ENCODE results near the gene ARHGAP21.

ARHGAP21 gene

GRCh38 chr10:24554036-24554435, 169.7 kb downstream of the ARHGAP21 start:
- H3K27ac ChIP-seq, result no peak overlapping the region
- no peak overlapping the region for H3K4me3 ChIP-seq

- Histone ChIP-seq H3K27ac (no peak overlapping the region), H3K4me3 (no peak overlapping the region)
Measured at GRCh38 chr10:24553051-24553612, 170.6 kb downstream of the ARHGAP21 start.

- no peak overlapping the region for H3K4me3 ChIP-seq
- no peak overlapping the region for H3K27ac ChIP-seq
Measured at GRCh38 chr10:24552346-24553016, 171.2 kb downstream of the ARHGAP21 start.

GRCh38 chr10:24551161-24551560, 172.5 kb downstream of the ARHGAP21 start:
- no peak overlapping the region for H3K27ac ChIP-seq
- H3K4me3 ChIP-seq, result no peak overlapping the region

DNA sequence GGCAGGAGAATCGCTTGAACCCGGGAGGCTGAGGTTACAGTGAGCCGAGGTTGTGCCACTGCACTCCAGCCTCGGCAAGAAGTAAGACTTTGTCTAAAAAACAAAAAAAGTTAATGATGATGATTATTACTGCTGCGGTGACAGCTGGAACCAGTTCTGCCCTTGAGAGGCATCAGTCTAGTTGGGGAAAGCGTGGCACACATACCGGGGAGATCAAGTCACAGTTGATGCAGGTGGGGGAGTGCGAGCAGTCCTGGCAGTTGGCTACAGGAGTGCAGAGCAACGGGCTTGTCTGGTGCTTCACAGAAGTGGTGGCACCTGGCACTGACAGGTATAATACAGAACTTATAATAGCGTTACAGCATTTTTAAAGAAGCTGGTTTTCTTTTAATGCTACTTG, 173.0 kb downstream of the ARHGAP21 start:
- Histone ChIP-seq H3K4me3 (no peak overlapping the region), H3K27ac (no peak overlapping the region)

- H3K27ac ChIP-seq, result no peak overlapping the region
- H3K4me3 ChIP-seq, result no peak overlapping the region
Measured at GRCh38 chr10:24545585-24545984, 178.1 kb downstream of the ARHGAP21 start.

DNA sequence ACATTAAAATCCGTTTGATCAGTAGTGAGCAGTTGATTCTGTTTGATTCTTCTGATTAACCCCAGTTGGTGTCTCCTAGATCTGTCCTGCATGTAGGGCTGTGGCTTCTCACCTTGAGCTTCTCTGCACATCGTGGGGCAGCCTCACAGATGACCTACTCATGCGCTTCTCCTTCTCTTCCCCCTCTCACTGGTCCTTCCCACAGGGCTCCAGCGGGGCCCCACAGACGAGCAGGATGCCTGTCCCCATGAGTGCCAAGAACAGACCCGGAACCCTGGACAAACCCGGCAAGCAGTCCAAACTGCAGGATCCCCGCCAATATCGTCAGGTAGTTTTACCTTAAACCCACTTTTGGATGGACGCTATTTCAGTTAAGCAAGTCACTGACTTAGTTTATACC, 178.9 kb downstream of the ARHGAP21 start:
- H3K27ac ChIP-seq, result no peak overlapping the region
- H3K4me3 ChIP-seq, result no peak overlapping the region

- no peak overlapping the region for H3K4me3 ChIP-seq
- no peak overlapping the region for H3K27ac ChIP-seq
Measured at GRCh38 chr10:24542314-24543270, 181.1 kb downstream of the ARHGAP21 start.

DNA sequence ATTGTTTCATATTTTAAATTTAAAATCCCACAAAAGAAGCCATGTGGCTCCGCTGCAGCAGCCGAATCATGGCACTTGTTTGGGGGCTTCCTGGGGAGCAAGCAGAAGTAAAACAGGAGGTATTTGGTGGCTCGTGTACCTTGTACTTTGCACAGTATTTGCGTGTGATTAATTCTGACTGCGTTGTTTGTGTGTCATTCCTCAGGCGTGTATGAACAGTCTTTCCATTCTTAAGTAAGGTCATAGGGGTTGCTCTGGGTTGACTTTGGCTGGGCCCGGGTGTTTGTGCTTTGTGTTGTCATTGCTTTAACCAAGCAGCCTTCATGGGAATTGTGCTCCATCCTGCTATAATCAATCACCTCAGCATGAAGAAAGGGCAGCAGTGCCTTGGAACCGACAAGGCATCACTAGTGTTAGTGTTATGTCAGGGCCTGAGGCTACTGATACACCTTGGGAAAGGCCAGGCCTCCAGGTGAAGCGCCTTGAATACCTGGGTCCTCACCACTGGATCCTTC, 182.4 kb downstream of the ARHGAP21 start:
- H3K4me3 ChIP-seq, result no peak overlapping the region
- peak overlapping the region in 2 of 21 experiments; percentile 25 to 40 for H3K27ac ChIP-seq

- no peak overlapping the region for H3K4me3 ChIP-seq
Measured at GRCh38 chr10:24536636-24537035, 187.1 kb downstream of the ARHGAP21 start.

GRCh38 chr10:24533981-24534380, 189.7 kb downstream of the ARHGAP21 start:
- no peak overlapping the region for H3K4me3 ChIP-seq
- H3K27ac ChIP-seq, result no peak overlapping the region

More at GRCh38 chr10:24536636-24537035, 187.1 kb downstream of the ARHGAP21 start:
- no peak overlapping the region for H3K27ac ChIP-seq

Measured in skin epidermis (tissue), 12 donors.